Rectal smooth muscle tissue (tissue), 1 donor: Measurements from ENCODE around the gene TNIK.
"Not testable (repeated sequence)": the region's sequence is repeated elsewhere in the genome, so short reads cannot be mapped to it uniquely, and the experiment has no call there.

Experiments used
- H3K27ac ChIP-seq: one replicate; pipeline ENCODE4 v1.7.0; 2013; ENCODE audit warnings: low read depth, low read length, inconsistent platforms
- H3K27me3 ChIP-seq: one replicate; pipeline ENCODE4 v1.7.0; 2013; ENCODE audit warnings: low read length; ENCODE audit not compliant: control insufficient read depth, insufficient read depth
- H3K36me3 ChIP-seq: one replicate; pipeline ENCODE4 v1.7.0; 2013; ENCODE audit warnings: low read length; ENCODE audit not compliant: control insufficient read depth, insufficient read depth
- H3K4me1 ChIP-seq: one replicate; pipeline ENCODE4 v1.7.0; 2013; ENCODE audit warnings: low read length; ENCODE audit not compliant: control insufficient read depth, insufficient read depth
- H3K4me3 ChIP-seq: one replicate; pipeline ENCODE4 v1.7.0; 2013; ENCODE audit warnings: low read length
- H3K9ac ChIP-seq: one replicate; pipeline ENCODE4 v1.7.0; 2013; ENCODE audit warnings: low read length

TNIK gene

GRCh38 chr3:171251835-171252234, 208.4 kb downstream of the TNIK start:
- H3K4me1 ChIP-seq: no peaks in the 10 kb centered on the region
- no peaks in the 10 kb centered on the region for H3K36me3 ChIP-seq
- no peaks in the 10 kb centered on the region for H3K27me3 ChIP-seq
- H3K27ac ChIP-seq: no peak overlapping the region
- no peak overlapping the region for H3K9ac ChIP-seq
- H3K4me3 ChIP-seq: no peak overlapping the region

GRCh38 chr3:171250444-171250843, 209.8 kb downstream of the TNIK start:
- Histone ChIP-seq H3K4me1 (no peaks in the 10 kb centered on the region), H3K9ac (no peak overlapping the region), H3K36me3 (no peaks in the 10 kb centered on the region), H3K4me3 (no peak overlapping the region), H3K27ac (no peak overlapping the region), H3K27me3 (no peaks in the 10 kb centered on the region)

- no peak overlapping the region for H3K27ac ChIP-seq
Observed at GRCh38 chr3:171249245-171249644, 211.0 kb downstream of the TNIK start.

GRCh38 chr3:171248426-171249111, 211.6 kb downstream of the TNIK start:
- H3K27ac ChIP-seq: no peak overlapping the region
- H3K27me3 ChIP-seq: no peaks in the 10 kb centered on the region
- H3K9ac ChIP-seq: no peak overlapping the region
- no peak overlapping the region for H3K4me3 ChIP-seq
- no peaks in the 10 kb centered on the region for H3K4me1 ChIP-seq
- H3K36me3 ChIP-seq: no peaks in the 10 kb centered on the region

More at GRCh38 chr3:171249245-171249644, 211.0 kb downstream of the TNIK start:
- H3K9ac ChIP-seq: no peak overlapping the region
- no peaks in the 10 kb centered on the region for H3K4me1 ChIP-seq
- no peaks in the 10 kb centered on the region for H3K36me3 ChIP-seq
- H3K27me3 ChIP-seq: no peaks in the 10 kb centered on the region
- no peak overlapping the region for H3K4me3 ChIP-seq

- H3K27ac ChIP-seq: no peak overlapping the region
Observed at GRCh38 chr3:171245796-171246765, 214.1 kb downstream of the TNIK start.

GRCh38 chr3:171242951-171243350, 217.3 kb downstream of the TNIK start:
- Histone ChIP-seq H3K4me1 (no peaks in the 10 kb centered on the region), H3K36me3 (no peaks in the 10 kb centered on the region), H3K27me3 (no peaks in the 10 kb centered on the region), H3K4me3 (no peak overlapping the region), H3K9ac (no peak overlapping the region), H3K27ac (no peak overlapping the region)

More at GRCh38 chr3:171245796-171246765, 214.1 kb downstream of the TNIK start:
- no peaks in the 10 kb centered on the region for H3K4me1 ChIP-seq
- H3K4me3 ChIP-seq: no peak overlapping the region
- no peaks in the 10 kb centered on the region for H3K27me3 ChIP-seq
- no peaks in the 10 kb centered on the region for H3K36me3 ChIP-seq
- H3K9ac ChIP-seq: no peak overlapping the region

- H3K36me3 ChIP-seq: no peaks in the 10 kb centered on the region
- H3K9ac ChIP-seq: no peak overlapping the region
- no peak overlapping the region for H3K4me3 ChIP-seq
- H3K4me1 ChIP-seq: no peaks in the 10 kb centered on the region
- no peak overlapping the region for H3K27ac ChIP-seq
- no peaks in the 10 kb centered on the region for H3K27me3 ChIP-seq
Observed at GRCh38 chr3:171242170-171242569, 218.0 kb downstream of the TNIK start.

GRCh38 chr3:171241655-171242054, 218.6 kb downstream of the TNIK start:
- H3K27ac ChIP-seq, H3K36me3 ChIP-seq, H3K9ac ChIP-seq, H3K4me3 ChIP-seq, H3K4me1 ChIP-seq, H3K27me3 ChIP-seq: not testable (repeated sequence)

GRCh38 chr3:171240504-171240835, 219.7 kb downstream of the TNIK start:
- Histone ChIP-seq H3K27ac (no peak overlapping the region), H3K27me3 (no peaks in the 10 kb centered on the region), H3K4me1 (peaks cover 5% of the 10 kb centered on the region), H3K4me3 (no peak overlapping the region), H3K9ac (no peak overlapping the region), H3K36me3 (no peaks in the 10 kb centered on the region)

- Histone ChIP-seq H3K9ac (no peak overlapping the region), H3K36me3 (no peaks in the 10 kb centered on the region), H3K4me1 (peaks cover 5% of the 10 kb centered on the region), H3K27ac (no peak overlapping the region), H3K4me3 (no peak overlapping the region), H3K27me3 (no peaks in the 10 kb centered on the region)
Observed at GRCh38 chr3:171239757-171240503, 220.3 kb downstream of the TNIK start.

- peaks cover 5% of the 10 kb centered on the region for H3K4me1 ChIP-seq
- no peak overlapping the region for H3K9ac ChIP-seq
- H3K27me3 ChIP-seq: no peaks in the 10 kb centered on the region
- H3K36me3 ChIP-seq: no peaks in the 10 kb centered on the region
- no peak overlapping the region for H3K27ac ChIP-seq
- no peak overlapping the region for H3K4me3 ChIP-seq
Observed at GRCh38 chr3:171237009-171237385, 223.2 kb downstream of the TNIK start.

GRCh38 chr3:171236265-171237008, 223.8 kb downstream of the TNIK start:
- Histone ChIP-seq H3K4me1 (peaks cover 5% of the 10 kb centered on the region), H3K36me3 (no peaks in the 10 kb centered on the region), H3K9ac (no peak overlapping the region), H3K4me3 (no peak overlapping the region), H3K27me3 (no peaks in the 10 kb centered on the region), H3K27ac (no peak overlapping the region)
